ENCODE results near the gene ZBTB45.
A peak's percentile ranks its signal among the peaks of the same experiment; 100 is the strongest.
"Not testable (repeated sequence)": the region's sequence is repeated elsewhere in the genome, so short reads cannot be mapped to it uniquely, and the experiment has no call there.

Gene ZBTB45

DNA sequence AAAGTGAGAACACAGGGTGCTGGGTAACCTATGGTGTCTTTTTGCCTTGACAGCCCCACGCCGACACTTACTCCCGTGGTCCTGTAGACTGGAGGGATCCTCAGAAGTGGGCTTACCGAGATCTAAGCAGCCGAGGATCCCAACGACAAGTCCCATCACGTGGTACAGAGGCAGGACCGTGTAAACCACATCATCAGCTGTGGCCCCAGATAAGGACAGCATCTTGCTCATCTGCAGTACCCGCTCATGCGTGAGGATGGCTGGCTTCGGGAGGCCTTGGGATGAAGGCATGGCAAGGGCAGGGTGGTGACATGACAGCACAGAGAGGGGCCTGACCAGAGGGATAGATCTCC lies 9.9 kb downstream of the ZBTB45 start:
- no peak for DNase-seq

DNA sequence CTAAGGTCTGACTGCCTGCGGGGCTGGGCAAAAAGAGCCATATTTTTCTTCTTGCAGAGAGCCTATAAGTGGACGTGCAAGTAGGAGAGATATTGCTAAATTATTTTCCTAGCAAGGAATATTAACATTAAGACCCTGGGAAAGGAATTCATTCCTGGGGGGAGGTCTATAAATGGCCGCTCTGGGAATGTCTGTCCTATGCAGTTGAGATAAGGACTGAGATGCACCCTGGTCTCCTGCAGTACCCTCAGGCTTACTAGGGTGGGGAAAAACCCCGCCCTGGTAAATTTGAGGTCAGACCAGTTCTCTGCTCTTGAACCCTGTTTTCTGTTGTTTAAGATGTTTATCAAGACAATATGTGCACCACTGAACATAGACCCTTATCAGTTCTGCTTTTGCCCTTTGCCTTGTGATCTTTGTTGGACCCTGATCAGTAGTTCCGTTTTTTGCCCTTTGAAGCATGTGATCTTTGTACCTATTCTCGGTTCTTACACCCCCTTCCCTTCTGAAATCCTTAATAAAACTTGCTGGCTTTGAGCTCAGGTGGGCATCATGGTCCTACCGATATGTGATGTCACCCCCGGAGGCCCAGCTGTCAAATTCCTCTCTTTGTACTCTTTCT lies 11.9 kb downstream of the ZBTB45 start:
- not testable (repeated sequence) for DNase-seq

DNA sequence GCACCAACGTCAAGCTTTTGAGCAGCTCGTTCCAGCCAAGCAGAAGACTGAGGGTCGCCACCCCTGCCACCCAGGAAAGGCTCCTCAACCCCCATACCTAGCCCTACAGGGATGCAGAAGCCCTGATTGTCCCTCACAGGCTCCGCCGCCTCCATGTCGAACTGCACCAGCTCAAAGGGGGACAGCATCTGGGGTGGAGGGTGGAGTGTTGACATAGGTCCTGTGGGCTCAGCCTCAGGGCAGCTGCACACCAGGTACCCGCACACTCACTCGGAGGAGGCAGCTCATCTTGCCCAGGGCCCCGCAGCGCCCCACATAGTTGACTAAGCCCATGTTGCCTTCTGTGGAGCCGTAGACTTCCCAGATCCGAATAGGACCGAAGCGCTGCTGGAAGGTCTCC lies 19.4 kb downstream of the ZBTB45 start:
- DNase-seq, result no peak

DNA sequence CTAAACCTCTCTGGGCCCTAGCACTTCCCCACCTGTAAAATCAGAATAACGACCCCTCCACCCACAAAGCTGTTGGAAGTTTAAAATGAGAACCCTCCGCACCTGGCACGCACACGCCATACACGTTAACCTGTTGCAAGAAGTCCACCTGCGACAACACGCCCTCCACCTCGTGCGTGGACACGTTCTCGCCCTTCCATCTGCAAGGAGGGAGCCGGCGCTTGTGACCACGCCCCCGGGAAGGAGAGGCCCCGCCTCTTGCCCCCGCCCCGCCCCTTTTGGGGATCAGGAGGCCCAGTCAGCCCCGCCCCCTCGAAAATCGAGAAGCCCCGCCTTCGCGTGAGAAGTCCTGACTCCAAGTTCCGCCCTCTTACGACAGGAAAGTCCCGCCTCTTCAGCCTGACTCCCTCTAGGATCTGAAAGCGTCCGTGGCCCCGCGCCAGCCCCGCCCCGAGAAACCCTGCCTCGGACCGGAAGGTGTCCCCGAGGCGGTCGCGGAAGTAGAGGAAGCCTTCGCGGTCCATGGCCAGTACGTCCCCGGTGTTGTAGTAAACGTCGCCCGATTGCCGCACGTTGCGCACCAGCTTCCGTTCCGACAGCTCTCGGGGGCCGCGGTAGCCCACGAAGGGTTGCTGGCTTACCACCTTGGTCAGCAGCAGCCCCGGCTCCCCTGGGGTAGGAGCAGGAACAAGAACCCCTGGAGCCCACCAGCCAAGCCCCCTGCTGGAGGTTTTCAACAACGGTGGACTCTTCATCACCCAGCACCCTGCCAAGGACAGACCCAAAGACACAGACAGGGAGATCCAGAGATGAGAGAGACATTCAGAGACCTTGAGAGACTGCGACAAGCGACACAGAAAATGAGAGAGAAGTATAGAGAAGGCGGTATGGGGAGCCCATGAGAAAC lies 20.3 kb downstream of the ZBTB45 start:
- peak; percentile 100 for DNase-seq

DNA sequence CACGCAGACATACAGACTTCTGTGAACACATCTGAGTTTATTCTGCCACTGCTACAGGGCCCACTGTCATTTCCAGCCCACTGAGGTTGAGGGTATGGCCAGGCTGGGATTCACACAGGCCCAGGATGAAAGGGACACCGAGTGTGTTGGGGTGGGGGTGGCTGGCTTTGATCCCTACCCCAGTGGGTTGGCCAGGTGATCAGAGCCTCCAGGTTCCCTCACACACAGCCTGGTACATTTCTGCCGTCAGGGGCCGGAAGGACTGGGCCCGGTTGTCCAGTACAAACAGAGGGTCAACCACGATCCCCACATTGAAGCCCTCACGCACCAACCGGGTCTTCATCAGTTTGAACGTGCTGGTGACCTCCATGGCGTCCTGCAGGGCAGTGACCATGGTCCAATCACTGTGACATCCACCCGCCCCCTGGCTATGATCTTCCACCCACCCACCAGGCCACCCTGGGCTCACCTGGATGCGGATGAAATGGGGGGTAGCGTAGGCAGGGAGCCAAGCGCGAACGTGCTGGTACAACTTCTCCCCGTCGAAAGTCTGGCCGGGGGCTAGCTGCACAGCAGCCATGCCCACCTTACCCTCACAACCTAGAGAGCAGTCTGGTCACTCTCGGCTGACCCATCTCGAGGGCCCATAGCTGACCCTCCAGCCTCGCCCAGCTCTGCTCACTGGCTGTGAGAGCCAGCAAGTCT lies 21.1 kb downstream of the ZBTB45 start:
- no peak for DNase-seq

DNA sequence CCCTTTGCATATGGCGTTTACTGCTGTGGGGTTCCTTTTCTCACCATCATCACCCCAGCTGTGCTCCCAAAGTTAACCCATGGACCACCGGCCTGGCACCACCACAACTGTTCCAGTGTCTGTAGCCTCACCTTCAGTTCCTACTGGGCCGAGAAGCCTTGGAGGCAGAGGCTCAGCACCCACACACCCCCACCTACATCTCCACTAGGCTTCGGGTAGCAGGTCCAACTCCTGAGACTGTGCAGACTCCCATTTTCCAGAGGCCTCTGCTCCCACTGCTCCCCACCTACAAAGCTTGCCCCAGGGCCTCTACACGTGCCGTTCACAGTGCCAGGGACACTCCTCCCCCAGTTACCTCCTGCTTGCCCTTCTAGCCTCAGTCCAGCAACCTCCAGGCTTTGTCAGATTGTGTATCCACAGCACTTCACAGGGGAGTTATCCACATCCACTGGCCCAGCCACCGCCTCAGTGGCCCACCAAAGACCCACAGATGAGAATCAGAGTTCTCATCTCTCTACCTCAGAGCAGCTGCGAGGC lies 21.9 kb downstream of the ZBTB45 start:
- DNase-seq, result no peak

DNA sequence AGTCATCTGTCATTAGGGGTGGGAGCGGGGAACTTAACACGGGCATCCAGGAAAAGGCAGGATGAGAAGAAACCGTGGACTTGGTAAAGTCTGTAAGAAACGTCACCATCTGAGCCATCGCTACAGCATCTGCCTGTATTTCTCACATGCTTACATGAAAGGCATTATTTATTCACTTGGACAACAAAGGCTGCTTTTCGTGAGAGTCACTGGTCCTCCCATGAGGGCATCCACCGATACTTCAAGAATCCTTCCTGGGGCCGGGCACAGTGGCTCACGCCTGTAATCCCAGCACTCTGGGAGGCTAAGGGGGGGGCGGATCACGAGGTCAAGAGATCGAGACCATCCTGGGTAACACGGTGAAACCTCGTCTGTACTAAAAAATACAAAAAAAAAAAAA lies 27.3 kb downstream of the ZBTB45 start:
- DNase-seq, result no peak

DNA sequence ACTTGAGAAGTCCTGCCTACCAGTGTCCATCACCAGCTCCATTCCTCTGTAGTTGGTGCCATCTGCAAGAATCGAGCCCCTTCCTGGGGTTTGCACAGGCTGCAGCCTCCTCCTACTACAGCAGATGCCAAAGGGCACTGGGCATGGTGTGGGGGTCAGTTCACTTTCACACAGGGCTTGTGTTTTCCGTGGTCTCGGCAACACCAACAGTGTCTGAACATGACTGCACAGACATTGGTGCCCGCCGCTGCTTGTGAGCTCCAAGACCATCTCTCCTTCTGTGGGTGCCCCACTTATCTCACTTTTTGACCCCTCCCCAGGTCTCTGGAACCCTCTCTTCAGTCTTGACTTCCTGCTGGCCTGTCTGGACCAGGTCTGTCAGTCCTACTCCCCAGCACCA lies 28.2 kb downstream of the ZBTB45 start:
- DNase-seq, result no peak

DNA sequence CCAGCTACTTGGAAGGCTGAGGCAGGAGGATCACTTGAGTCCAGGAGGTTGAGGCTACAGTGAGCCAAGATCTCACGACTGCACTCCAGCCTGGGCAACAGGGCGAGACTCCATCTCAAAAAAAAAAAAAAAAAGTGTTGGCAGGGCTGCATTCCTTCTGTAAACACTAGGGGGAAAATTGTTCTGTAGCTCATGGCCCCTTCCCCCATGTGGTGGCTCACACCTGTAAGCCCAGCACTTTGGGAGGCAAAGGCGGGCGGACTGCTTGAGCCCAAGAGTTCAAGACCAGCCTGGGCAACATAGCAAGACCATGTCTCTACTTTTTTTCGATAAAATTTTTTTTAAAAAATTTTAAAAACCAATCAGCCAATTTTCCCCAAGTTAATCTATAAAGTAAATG lies 35.3 kb downstream of the ZBTB45 start:
- DNase-seq, result not testable (repeated sequence)

DNA sequence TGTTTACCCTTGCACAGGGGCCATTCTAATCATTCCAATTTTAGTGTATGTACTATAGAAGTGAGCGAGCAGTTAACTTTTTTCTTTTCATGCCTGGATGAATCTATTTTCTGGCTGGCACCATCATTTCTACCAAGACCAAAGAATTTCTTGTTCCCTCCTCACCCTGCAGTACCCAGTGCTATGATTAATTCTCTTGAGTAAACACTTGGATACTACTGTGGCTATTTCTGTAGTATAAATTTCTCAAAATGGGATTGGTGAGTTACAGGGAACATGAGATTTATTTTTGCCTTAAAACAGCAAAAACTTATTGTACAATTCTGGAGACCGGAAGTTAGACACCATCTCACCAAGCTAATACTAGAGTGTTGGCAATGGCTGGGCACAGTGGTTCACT lies 35.8 kb downstream of the ZBTB45 start:
- no peak for DNase-seq

DNA sequence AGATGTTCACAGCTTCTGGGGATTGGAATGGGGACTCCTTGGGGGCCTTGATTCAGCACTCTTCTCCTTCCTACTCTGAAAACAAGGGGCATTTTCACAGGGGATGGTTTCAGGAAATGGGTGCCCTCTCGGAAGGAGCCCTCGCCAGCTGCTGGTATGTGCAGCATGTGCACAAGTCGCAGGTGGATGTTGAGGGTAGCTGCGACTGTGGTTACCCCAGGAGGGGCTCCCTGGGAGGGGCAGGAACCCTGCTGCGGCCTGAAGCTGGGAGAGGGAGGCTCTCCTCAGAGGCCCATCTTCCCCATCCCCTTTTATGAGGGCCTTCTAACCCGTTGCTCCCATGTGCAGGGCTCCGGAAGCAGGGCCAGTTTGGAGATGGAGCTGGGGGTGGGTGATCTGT lies 37.2 kb downstream of the ZBTB45 start:
- no peak for DNase-seq

DNA sequence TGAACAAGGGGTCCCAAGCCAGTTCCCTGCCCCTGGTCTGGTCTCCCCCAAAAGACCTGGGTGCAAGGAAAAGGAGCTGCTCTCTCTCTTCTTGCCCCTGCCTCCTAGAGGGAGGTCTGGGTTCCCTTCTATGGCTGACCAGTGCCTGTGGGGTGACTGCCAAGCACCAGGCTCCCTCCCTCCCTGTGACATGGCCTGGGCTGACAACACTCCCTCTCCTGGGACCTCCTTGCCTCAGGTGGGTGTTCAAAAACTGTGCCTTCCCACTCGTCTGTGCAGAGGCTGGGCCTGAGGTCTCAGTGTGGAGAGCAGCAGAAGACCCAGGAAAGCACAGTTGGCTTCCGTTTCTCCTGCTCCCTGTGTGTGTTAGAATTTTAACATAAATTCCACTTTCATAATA lies 38.8 kb downstream of the ZBTB45 start:
- no peak for DNase-seq

DNA sequence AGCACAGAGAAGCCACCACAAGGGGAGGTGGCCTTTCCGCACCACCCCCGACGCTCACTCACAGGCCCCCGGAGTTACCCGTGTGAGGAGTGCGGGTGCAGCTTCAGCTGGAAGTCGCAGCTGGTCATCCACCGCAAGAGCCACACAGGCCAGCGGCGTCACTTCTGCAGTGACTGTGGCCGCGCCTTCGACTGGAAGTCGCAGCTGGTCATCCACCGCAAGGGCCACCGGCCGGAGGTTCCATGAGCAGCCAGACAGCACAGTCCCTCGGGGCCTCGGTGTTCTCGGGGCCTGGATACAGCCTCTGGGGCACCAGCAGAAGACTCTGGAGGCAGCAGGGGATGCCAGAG lies 39.2 kb downstream of the ZBTB45 start:
- no peak for DNase-seq

DNA sequence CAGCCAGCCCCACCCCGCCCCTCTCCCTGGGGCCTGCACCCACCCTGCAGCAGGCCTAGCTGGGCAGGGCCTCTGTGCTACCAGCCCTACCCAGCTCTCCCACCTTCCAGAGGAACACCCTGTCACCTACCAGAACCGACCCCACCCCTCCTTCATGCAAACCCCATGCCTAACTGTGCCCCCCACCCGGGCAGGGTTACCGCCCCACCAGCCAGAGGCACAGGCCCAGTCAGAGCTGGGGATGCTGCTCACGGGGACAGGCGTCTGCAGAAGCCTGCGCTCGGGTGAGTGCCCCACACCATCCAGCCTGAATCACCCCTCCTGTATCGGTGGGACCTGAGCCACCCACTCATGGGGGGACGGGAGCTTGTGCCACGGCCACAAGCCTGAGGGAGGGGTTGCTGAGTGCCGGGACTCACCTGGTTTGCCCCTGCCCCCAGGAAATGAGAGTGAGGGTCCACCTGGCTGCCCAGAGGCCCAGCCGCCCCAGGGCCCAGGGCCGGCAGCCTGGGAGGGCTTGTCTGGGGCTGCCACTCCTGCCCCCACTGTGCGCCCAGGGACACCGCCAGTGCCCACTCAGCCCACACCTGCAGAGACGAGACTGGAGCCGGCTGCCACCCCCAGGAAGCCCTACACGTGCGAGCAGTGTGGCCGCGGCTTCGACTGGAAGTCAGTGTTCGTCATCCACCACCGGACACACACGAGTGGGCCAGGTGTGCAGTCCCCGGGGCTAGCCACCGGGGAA lies 39.7 kb downstream of the ZBTB45 start:
- DNase-seq, result no peak

DNA sequence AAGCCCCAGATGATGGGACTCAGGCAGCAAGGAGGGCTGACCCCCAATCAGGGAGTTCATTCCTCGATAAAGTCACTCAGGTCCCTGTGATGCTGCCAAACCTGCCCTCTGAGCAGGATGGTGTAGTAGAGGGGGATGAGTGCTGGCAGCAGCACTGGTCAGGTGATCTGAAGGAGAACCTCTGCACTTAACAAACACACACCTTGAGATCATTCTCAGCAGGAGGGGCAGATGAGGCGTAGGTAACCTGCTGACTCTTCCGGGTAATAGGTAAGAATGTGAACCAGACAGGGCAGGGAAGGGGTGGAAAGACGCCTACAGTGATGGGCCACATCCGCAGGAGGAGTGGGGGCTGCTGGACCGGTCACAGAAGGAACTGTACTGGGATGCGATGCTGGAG lies 40.3 kb downstream of the ZBTB45 start:
- DNase-seq, result no peak

DNA sequence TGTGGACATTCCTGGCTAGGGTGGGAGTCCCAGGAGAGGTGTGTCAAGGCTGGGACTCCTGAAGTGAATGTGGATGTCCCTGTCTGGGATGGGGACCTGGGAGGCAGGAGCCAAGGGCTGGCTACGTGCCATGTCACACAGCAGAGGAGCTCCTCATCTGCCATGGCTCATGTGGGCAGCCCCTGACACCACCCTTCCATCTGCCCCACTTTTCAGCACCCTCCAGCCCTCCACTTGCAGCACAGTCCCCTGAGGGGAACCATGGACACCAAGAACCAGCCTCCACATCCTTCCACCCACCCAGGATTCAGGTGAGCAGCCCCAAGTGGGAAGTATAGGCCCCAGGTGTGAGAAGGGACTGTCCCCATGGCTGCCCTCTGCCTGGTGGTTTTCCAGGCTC lies 41.7 kb downstream of the ZBTB45 start:
- no peak for DNase-seq

DNA sequence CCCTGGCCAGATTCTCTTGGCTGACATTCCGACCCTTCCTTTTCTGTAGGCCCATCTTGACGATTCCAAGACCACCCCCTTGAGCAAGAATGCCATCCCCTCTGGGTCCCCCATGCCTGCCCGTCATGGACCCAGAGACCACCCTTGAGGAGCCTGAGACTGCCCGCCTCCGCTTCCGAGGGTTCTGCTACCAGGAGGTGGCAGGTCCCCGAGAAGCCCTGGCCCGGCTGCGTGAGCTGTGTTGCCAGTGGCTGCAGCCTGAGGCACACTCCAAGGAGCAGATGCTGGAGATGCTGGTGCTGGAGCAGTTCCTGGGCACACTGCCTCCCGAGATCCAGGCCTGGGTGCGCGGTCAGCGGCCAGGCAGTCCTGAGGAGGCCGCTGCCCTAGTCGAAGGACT lies 42.5 kb downstream of the ZBTB45 start:
- no peak for DNase-seq

DNA sequence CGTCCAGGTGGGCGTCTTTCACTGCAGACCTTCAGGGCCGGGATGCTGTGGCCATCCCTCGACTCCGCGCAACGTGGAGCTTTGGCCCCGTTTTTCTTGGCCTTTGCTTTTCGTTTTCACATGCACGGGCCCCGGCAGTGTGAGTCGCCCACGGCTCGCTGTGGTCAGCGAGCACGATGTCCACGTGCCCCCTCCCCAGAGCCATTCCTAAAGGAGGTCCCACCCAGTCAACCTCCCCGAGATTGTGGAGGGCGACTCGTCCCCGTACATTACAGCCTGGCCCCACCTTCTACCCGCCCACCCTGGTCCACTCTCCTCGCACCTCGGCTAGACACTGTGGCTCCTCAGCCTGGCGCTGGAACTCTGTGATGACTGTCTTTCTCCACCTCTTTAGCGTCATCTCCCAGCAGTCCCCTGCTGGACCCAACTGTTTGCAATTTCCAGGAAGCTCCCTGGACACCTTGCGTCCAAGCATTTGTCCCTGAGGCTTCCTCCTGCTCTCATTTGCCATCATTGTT lies 43.1 kb downstream of the ZBTB45 start:
- peak; percentile 62 for DNase-seq

DNA sequence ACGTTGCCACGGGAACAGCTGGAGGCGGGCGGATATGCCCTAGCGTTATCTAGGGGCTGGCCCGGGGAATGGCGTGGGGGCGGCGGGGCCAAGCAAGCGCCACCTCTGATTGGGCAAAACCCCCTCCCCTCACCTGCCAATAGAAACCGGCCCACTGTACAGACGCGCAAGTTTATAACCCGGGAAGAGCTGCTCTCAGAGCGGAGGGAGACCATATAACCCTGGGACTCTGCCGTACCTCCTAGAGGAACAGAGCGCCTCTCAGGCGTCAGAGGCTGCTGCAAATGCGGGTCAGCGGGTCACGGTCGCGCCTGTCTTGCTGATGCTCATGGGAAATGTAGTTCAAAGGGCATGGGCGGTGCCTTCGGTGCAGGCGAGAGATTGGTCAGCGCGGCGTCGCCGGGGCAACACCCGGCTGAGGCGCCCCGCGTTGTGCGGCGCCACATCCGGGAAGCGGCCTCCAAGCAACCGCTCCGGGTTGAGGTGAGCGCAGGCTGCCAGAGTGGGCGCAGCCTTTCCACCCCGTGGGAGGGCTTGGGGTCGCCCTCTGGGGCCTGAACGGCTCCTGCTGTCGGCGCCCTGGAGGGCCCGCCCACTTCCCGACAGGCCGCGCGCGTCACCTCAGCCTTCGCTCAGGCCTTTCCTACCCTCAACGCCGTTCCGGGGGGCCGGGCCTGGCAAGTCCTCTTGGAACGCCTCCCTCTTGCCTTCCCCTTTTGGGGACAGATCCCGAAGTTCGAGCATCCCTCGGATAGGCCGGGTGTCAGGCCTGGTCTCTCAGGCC lies 43.7 kb downstream of the ZBTB45 start, which contains the start of gene ZNF446:
TSS of gene ZNF446 (plus strand) at position 639 of the 784 bp plus-strand sequence. CDS start 867 bp downstream, outside the sequence.
- DNase-seq, result peak; percentile 98

DNA sequence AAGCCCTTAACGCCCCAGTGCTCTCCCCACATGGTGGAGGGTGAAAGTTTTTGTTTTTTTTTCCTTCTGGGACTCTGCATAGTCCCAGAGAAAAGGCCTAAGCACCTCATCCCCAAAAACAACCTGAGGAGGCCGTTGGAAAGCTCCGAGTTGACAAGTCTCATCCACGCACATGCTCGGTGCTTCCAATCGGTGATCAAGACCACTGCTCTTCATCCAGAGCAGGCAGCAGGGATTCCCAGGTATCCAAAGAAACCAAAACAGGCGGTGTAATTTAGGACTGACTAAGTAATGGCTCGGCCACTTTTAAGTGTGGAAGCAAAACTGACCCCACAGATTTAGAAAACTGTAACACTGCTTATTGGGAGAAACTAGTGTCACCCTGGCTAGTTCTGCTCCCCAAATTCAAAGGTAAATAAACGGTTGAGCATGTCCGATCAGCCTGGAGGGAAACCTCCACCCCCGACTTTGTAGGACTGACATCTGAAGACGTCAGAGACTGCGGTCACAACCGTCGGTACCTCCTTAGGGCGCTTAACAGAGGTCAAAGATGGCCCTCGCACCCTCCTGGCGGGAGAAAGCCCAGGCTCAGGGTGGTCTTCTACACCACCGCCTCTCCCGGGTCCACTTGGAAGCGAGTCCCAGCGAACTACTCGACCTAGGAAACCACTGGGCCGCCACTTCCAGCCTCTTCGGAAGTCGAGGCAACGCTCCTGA lies 44.5 kb downstream of the ZBTB45 start:
- peak; percentile 51 for DNase-seq

Data from DMS53 (cell line).